ENCODE data around the gene SLC44A2.

- TF ChIP-seq EZH2 (IDR thresholded peaks at IDR 0.05; ENCODE audit: low read length) (no peak), CTCF (optimal IDR thresholded peaks at IDR 0.05 in 1 of 3, IDR thresholded peaks at IDR 0.05 in 1 of 3, conservative IDR thresholded peaks at IDR 0.05 in 1 of 3; ENCODE audit: extremely low read depth in 1 of 3, insufficient read depth in 2 of 3, low read length in 3 of 3) (no peak)
Observed at GRCh38 chr19:10653732-10654609, 28.6 kb downstream of the SLC44A2 start, which contains the start of gene ILF3.
